Measurements from ENCODE around the gene AP1G2.
"Not testable (repeated sequence)": the region's sequence is repeated elsewhere in the genome, so short reads cannot be mapped to it uniquely, and the experiment has no call there.

AP1G2 gene, protein sequence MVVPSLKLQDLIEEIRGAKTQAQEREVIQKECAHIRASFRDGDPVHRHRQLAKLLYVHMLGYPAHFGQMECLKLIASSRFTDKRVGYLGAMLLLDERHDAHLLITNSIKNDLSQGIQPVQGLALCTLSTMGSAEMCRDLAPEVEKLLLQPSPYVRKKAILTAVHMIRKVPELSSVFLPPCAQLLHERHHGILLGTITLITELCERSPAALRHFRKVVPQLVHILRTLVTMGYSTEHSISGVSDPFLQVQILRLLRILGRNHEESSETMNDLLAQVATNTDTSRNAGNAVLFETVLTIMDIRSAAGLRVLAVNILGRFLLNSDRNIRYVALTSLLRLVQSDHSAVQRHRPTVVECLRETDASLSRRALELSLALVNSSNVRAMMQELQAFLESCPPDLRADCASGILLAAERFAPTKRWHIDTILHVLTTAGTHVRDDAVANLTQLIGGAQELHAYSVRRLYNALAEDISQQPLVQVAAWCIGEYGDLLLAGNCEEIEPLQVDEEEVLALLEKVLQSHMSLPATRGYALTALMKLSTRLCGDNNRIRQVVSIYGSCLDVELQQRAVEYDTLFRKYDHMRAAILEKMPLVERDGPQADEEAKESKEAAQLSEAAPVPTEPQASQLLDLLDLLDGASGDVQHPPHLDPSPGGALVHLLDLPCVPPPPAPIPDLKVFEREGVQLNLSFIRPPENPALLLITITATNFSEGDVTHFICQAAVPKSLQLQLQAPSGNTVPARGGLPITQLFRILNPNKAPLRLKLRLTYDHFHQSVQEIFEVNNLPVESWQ

DNA sequence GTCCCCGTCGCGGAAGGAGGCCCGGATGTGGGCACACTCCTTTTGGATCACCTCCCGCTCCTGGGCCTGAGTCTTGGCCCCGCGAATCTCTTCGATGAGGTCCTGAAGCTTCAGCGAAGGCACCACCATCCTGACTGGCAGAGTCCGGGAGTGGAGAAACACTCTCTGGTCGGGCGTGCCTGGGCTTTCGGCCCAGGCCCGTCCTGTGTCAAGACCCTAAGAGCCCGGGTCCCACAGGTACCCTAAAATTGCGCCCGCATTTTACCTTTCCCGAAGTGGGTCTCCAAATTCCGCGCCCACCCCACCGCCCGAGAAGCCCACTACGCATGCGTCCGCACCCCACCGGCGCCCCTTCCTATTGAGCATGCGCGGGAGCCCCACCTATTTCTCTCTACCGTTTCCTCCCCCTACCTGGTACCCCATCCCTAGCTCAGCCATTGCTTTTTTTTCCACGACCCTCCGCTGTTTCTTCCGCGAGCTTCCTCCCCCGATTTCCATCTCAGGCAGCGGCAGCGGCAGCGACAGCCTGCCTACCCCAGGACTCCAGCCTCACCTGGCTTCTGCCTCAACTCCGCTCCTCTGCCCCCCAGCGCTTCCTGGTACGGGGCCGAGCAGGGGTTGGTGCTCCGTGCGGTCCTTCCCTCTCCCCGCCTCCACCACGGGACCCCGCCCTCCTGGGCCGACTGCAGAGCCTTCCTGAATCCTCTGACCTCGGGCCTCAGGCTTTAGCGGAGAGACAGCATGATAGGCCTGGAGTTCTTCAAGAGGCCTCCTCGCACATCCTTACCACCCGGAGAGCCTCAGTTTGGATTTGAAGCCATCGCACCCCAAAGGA, at the start of gene AP1G2:
TSS of gene AP1G2 (minus strand) at position 606 of the 835 bp plus-strand sequence. CDS start at position 129, 477 bp downstream.
- DNase-seq (ENCODE audit: low read depth) = no peak

DNA sequence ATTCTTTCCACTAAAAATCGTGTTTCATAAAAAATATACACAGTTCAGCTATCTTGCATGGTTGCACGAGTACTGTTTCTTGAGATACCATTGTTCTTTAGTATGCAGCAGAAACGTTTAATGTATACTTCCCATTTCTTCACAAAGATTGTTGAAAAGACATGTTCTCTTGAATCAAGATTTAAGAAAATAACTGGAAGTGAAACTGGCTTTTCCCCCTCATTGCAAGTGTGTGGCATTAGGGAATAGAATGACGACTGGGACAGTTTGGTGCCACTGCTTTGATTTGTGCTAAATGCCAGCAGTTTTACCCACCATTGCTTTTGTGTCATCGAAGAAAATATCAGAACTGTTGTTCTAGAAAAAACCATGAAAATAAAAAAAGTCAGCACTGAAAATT, 48.3 kb upstream of the AP1G2 start:
- no peak for DNase-seq (ENCODE audit: low read depth)

DNA sequence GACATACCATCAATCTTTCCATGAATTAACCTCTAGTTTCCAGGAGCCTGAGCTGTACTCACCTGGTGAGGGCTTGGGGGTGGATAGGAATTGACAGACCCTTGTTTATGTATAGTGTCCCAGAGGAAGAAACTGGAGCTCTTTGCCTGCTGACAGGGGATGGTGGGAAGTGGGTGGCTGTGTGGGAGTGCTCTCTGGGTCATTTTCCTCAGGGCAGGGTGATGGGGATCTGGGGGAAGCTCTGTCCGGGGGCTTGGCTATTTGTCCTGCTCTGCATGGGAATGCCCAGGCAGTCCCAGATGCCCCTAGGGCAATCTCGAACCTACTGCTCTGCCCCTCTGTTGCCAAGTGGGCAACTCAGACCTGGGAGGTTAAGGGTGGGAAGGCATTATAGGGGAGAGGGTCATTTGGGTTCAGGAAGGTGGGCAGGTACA, 46.8 kb upstream of the AP1G2 start:
- DNase-seq (ENCODE audit: low read depth) = no peak

DNA sequence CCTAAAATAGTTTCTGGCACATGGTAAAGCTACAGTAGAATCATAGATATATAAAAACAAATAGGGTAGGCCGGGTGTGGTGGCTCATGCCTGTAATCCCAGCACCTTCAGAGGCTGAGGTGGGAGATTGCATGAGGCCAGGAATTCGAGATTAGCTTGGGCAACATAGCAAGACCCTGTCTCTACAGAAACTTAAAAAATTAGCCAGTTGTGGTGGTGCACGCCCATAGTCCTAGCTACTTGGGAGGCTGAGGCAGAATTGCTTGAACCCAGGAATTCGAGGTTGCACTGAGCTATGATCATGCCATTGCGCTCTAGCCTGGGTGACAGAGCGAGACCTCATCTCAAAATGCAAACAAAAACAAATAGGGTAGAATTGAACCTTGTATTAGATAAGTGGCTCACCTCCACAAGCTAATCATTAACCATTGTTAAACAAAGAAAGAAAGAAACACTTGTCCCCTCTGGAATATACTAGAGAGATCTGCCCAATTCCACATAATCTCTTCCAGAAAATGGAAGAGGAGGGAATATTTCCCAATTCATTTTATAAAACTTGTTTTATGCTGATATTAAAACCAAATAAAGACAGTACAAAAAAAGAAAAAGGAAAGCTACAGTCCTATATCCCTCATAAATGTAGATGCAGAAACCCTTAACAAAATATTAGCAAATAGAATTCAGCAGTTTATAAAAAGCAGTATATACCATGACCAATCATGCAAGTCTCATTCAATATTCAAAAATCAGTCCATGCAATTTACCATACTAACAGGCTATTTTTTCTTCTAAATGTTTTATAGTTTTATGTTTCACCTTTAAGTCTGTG, 45.9 kb upstream of the AP1G2 start:
- no peak for DNase-seq (ENCODE audit: low read depth)

DNA sequence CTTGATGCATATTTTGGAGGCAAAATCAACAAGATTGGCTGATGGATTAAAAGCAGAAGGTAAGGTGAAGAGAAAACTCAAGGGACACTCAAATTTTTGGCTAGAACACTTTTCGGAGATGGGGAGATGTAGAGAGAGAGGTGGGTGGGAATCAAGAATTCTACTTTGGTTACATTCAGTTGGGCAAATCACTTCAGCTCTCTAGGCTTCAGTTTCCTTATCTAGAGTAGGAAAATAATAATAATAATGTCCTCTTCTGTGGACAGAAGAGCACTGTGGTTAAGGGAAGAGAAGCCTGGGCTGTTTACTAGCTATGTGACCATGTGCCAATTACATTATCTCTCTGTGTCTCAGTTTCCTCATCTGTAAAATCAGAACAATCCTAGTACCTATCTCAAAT, 45.2 kb upstream of the AP1G2 start:
- no peak for DNase-seq (ENCODE audit: low read depth)

DNA sequence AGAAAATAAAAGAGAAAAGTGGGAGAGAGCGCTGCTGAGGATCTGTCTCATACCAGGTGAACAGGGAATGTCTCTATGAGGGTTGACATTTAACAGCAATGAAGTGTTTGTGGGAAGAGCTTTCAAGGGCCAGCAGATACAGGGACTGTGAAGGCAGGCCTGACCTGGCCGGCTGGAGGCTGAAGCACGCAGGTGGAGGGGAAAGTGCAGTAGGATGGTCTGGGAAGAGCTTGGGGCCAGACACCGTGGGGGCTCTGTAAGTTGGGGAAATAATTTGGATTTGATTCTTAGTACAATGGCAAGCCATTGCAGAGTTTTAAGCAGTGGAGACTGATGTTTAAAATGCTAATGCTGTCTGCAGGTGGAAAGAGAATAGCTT, 44.8 kb upstream of the AP1G2 start:
- no peak for DNase-seq (ENCODE audit: low read depth)

DNA sequence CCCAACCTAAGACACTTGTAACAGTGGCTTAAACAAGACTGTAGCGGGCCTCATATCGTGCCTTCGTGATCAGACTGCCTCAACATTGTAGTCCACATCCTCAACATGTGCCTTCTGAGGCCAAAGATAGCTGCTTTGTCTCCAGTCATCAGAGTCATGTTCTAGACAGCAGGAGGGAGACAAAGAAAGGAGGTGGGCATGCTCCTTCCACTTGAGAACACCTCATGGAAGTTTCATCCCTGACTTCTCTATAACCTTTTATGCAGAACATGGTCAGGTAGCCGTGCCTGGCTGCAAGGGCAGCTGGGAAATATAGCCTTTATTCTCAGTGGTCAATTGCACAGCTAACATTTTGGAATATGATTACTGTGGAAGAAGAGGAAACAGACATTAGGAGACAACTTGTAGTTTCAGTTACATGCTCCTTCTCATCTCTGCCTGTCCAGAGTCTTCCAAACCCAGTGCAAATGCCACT, 43.3 kb upstream of the AP1G2 start:
- no peak for DNase-seq (ENCODE audit: low read depth)

DNA sequence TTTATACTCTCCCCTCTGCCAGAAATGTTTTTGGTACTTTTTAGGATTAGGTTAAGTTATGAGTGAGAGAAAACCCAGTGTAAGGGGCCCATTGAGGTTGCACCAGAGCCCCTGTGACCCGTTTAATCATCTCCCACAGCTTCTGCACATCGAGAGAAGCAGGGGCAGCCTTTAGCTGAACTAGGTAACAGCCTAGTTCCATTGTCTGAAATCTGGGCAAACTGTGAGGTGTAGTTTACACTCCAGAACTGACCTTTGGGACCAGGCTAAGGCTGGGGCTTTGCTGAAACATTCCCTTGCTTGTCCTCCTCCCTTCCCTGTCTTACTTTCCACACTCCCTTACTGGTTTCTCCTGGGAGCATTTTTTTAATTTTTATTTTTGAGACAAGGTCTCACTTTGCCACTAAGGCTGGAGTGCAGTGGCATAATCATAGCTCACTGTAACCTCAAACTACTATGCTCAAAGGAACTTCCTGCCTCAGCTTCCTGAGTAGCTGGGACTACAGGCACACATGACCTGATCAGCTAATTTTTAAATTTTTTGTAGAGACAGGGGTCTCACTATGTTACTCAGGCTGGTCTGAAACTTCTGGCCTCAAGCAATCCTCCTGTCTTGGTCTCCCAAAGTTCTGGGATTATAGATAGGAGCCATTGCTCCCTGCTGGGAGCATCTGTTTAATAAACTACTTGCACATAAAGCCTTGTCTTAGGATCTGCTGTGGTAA, 42.7 kb upstream of the AP1G2 start:
- no peak for DNase-seq (ENCODE audit: low read depth)

DNA sequence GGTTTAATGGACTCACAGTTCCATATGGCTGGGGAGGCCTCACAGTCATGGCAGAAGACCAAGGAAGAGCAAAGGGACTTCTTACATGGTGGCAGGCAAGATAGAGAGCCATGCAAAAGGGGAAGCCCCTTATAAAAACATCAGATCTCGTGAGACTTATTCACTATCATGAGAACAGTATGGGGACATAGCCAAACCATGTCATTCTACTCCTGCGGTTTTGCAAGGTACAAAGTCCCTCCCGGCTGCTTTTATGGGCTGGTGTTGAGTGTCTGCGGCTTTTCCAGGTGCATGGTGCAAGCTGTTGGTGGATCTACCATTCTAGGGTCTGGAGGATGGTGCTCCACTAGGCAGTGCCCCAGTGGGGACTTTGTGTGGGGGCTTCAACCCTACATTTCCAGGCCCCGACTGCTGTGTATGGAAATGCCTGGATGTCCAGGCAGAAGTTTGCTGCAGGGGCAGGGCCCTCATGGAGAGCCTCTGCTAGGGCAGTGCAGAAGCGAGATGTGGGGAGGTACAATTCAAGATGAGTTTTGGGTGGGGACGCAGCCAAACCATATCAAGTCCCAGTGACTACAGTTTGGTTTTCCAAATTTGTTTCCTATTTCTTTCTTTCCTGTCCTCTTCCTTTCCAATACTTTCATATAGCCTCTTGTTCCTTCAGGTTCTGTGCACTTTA, 42.0 kb upstream of the AP1G2 start:
- not testable (repeated sequence) for DNase-seq (ENCODE audit: low read depth)

DNA sequence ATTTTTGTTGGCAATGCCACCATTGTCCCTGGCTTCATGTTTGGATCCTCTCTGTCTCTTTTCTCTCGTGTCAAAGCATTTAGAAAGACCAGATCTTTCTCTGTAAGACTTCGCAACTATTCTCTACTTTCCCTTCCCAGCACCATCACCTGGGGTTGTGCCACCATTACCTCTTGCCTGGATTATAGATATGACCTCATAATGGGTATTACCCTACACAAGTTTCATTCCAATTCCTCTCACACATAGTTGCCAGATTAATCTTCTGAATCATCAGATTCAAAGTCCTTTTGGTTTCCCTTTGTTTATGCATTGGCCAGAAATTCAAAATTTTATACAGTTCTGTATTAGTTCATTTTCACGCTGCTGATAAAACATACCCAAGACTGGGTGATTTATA, 41.4 kb upstream of the AP1G2 start:
- DNase-seq (ENCODE audit: low read depth) = no peak

DNA sequence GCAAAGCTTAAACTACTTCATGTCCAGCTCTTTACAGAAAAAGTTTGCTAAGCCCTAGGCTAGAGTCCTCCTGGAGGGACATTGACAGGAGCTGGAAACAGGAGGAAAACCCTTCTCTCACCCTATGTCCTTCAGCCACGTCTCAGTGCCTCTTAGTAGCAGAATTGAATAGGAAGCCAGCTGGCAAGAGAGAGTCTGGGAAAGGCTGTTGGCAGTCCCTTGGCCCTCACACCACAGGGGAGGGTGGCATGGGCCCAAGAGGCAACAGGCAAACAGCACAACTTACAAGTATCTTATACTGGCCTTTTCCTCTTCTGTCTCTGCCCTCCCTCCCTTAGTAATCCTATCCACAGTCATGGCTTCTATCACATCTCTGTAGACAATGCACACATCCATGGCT, 40.9 kb upstream of the AP1G2 start:
- DNase-seq (ENCODE audit: low read depth) = no peak

DNA sequence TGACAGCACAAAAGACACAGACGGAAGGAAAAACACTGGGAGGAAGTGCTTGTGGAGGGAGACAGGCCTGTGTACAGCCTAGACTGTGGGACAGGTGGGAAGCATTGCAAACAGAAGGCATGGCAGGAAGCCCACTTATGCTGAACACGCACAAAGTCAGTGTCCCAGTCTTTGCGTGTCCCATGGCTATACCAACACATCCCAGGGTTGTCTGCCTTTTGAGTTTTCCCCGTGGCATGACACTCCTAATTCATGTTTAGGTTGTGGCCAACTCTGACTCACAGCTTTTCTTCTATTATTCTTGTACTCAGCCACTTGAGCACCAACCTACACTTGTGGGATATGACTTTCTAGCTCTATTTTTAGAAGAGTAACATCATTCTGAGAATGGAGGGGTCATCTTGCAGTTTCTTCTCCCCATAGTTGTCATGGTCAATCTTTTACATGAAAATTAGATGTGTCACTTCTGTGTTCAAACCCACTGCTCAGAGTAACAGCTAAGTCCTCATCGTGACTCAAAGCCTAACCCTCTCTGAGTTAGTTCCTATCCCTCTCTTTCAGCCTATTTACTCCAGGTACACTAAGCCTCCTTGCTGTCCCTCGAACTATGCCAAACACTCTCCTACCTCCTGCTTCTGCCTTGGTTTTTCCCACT, 38.5 kb upstream of the AP1G2 start:
- DNase-seq (ENCODE audit: low read depth) = no peak

DNA sequence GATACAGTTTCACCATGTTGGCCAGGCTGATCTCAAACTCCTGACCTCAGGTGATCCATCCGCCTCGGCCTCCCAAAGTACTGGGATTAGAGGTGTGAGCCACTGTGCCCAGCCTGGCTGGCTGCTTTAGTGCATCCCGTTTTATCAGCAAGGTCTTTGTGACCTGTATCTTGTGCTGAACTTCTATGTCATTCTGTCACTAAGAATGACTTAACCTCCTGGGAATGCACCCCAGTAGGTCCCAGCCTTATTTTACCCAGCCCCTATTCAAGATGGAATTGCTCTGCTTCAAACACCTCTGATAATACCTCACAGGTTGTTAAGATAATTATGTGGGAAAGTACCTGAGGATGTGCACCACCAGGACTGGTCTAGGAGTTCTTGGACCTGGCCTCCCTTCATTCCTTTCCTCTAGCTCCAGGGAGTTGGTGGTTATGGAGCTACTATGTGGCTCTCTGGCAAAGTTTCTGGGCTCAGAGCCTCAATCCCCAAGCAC, 37.1 kb upstream of the AP1G2 start:
- no peak for DNase-seq (ENCODE audit: low read depth)

DNA sequence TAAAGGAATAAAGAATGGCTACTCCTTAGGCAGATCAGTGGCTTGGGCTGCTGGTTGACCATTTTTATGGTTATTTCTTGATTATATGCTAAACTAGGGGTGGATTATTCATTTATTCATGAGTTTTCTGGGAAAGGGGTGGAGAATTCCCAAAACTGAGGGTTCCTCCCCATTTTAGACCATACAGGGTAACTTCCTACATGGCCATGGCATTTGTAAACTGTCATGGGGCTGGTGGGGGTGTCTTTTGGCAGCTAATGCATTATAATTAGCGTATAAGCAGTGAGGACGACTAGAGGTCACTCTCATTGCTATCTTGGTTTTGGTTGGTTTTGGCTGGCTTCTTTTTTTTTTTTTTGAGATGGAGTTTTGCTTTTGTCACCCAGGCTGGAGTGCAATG, 36.6 kb upstream of the AP1G2 start:
- DNase-seq (ENCODE audit: low read depth) = no peak

DNA sequence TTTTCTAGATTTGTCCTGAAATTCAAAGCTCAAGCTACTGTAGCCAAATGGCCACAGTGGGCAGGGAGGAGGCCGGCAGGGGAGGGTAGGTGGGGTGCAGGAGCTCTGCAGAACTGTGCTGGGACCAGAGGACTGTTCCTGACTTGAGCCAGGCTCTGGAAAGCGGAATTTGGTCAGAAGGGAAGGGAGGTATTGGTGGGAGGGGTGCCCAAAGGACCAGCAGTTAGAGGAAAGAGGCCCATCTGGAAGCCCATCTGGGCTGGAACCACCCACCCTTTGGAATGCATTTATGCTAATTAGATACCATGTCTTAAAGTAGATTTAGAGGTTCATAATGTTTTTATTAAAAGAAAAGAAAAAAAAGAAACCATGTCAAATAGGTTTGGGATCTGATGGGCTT, 35.5 kb upstream of the AP1G2 start:
- no peak for DNase-seq (ENCODE audit: low read depth)

DNA sequence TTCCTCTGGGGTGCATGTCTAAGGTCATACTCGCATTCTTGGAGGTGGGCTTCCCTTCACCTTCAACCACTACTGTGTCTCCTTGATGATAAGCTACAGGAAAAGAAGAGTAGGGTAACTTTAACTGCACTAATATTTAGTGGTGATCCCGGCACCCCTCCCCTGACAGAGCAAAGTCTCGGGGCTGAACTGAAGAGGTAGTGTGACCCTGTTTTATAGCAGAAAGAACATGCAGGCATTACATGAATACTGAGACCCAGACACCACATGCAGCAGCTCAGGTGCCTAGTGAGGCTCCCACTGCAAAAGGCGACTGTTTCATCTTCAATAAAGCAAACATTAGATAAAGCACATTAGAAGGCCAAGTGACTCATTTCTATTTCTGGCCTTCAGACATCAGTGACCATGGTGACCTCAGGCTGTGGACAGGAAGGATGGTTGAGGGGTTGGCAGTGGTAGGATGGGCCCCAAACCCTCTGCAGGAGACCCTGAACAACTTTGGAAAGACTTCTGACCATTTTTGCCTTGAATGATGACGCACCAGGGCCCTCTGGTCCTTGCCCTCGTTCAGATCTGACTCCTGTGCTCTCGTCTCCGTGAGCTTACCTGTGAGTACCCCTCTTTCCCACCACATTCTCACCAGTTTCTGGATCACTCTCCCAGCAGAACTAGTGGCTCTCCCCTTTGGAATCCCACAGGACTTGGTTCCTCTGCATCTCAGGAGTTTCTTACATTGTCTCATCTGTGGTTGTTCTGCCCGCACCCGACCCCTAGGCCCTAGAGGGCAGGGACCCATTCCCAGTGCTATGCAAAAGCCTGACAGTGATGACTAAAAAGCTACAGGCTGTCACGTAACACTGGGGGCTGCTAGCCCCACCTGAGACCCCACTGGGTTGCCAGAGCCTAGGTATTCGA, 34.8 kb upstream of the AP1G2 start:
- DNase-seq (ENCODE audit: low read depth) = no peak

DNA sequence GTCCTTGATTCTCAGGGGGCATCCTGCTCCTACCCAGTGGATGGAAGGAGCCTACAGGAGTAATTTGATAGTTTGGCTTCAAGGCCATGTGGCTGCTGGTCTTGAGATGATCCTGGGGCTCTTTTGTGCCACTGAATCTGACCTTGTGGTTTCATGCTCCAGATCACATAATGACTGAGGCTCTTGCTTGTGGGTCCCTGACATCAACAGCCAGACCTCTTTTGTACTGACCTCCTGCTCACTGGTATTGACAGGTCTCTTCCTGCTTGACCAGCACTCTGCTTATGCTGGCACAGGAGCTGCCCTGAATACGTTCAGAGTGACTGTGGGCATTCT, 34.2 kb upstream of the AP1G2 start:
- no peak for DNase-seq (ENCODE audit: low read depth)

DNA sequence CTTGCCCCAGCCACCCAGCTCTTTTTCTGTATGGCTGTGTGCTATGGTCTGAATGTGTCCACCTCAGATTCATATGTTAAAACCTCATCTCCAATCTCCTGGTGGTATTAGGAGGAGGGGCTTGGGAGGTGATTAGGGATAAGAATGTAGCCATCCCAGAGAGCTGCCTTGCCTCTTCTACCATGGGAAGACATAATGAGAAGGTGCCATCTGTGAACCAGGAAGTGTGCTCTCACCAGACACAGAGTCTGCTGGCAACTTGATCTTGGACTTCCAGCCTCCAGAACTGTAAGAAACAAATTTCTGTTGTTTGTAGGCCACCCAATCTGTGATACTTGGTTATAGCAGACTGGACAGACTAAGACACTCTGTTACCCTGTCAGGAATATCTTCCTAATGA, 33.8 kb upstream of the AP1G2 start:
- DNase-seq (ENCODE audit: low read depth) = no peak

DNA sequence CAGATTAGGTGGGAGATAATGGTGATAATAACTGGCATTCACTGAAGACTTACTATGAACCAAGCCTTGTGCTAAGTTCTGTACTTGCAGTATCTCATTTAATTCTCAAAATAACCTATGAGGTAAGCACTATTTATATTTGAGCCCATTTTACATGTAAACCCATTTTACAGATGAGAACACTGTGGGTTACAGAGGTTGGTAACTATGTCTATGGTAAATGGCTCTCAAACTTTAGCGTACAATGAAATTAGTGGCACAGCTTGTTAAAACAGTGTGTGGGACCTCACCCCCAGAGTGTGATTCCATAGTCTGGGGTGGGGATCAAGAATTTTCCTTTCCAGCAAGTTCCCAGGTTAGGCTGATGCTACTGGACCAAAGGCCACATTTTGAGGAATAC, 33.2 kb upstream of the AP1G2 start:
- DNase-seq (ENCODE audit: low read depth) = no peak

Data from HS-5 (cell line).